Neural cell (in vitro differentiated cells): ENCODE results near the gene EFCAB13.

Experiments used
- EZH2 ChIP-seq: fragments of 200-600, 300-800 bp; shearing (Covaris generic), sonication (generic); IDR thresholded peaks from 2 replicates; pipeline ENCODE4 v1.6.1; 2014; ENCODE audit warnings: antibody characterized with exemption, low read length, borderline replicate concordance, mild to moderate bottlenecking; ENCODE audit not compliant: insufficient read depth, poor library complexity, severe bottlenecking
- POLR2AphosphoS5 ChIP-seq: IDR thresholded peaks from 2 replicates; pipeline ENCODE4 v1.6.1; 2012
- TF ChIP-seq, protein P1 (sequence below): fragments of 450-650 bp; IDR thresholded peaks from 2 replicates; pipeline ENCODE4 v1.5.1; 2014; ENCODE audit warnings: antibody characterized with exemption, mild to moderate bottlenecking, moderate library complexity; ENCODE audit not compliant: poor library complexity, severe bottlenecking

GRCh38 chr17:47316311-47316710 lies 7.4 kb upstream of the EFCAB13 start:
- TF ChIP-seq, protein P1, sequence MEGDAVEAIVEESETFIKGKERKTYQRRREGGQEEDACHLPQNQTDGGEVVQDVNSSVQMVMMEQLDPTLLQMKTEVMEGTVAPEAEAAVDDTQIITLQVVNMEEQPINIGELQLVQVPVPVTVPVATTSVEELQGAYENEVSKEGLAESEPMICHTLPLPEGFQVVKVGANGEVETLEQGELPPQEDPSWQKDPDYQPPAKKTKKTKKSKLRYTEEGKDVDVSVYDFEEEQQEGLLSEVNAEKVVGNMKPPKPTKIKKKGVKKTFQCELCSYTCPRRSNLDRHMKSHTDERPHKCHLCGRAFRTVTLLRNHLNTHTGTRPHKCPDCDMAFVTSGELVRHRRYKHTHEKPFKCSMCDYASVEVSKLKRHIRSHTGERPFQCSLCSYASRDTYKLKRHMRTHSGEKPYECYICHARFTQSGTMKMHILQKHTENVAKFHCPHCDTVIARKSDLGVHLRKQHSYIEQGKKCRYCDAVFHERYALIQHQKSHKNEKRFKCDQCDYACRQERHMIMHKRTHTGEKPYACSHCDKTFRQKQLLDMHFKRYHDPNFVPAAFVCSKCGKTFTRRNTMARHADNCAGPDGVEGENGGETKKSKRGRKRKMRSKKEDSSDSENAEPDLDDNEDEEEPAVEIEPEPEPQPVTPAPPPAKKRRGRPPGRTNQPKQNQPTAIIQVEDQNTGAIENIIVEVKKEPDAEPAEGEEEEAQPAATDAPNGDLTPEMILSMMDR, result no peak
- TF ChIP-seq POLR2AphosphoS5 (no peak), EZH2 (no peak)
